Mesothelial cell of epicardium (in vitro differentiated cells): ENCODE measurements around the gene PP2D1. TPM values are rescaled to one million over a fixed set of nuclear protein-coding genes. Genes with fewer than 3 reads are reported as not detected.

ENCODE experiments used
- DNase-seq, 2 experiments: peaks; one replicate each; pipeline ENCODE4 v3.0.0; 2021; ENCODE audit warnings: low spot score in 2 of 2; ENCODE audit not compliant: unreplicated experiment in 2 of 2
- H3K27ac Mint-ChIP-seq: 2 replicates; pipeline ENCODE4 v1.8.0; 2021; ENCODE audit warnings: mixed read lengths
- H3K27me3 Mint-ChIP-seq: 2 replicates; pipeline ENCODE4 v1.8.0; 2021; ENCODE audit warnings: low read depth, mixed read lengths
- H3K36me3 Mint-ChIP-seq: 2 replicates; pipeline ENCODE4 v1.8.0; 2021; ENCODE audit warnings: mixed read lengths
- H3K4me1 Mint-ChIP-seq: 2 replicates; pipeline ENCODE4 v1.8.0; 2021; ENCODE audit warnings: mixed read lengths
- H3K4me3 Mint-ChIP-seq: 2 replicates; pipeline ENCODE4 v1.8.0; 2021; ENCODE audit warnings: mild to moderate bottlenecking, moderate library complexity, mixed read lengths
- H3K9me3 Mint-ChIP-seq: 2 replicates; pipeline ENCODE4 v1.8.0; 2021; ENCODE audit warnings: mixed read lengths
- CTCF ChIP-seq: fragments of 200-600 bp; sonication (generic); IDR thresholded peaks from one replicate; pipeline ENCODE4 v1.5.0; 2021; ENCODE audit warnings: antibody characterized with exemption; ENCODE audit not compliant: unreplicated experiment
- total RNA-seq: library from RNA; stranded (reverse); gene quantifications from 3 replicates; pipeline ENCODE4 v1.2.1, GENCODE V29; 2021

The PP2D1 gene
- total RNA-seq, result not detected in 3 replicates

DNA sequence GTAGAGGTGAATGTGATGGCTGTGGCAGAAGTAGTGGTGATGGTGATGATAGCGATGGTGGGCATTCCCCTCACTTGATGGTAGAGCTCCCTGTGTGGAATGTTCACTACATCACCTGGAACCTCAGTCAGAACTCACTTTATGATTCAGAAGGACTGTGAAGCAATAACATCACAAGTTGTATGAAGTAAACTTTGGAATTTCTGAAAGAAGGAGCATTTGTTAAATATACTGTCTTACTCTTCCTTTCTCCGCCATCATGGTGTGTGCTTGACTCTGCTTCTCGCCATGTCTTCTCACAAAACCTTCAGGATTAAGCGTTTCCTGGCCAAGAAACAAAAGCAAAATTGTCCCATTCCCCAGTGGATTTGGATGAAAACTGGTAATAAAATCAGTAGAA, at the start of gene PP2D1:
Gene PP2D1 (minus strand): TSS at position 101 of the 400 bp plus-strand sequence. CDS start 192 bp downstream, outside the sequence.
- no peaks in the 10 kb centered on the region for H3K9me3 Mint-ChIP-seq
- DNase-seq, result no peak
- H3K4me1 Mint-ChIP-seq, result no peaks in the 10 kb centered on the region
- no peaks in the 10 kb centered on the region for H3K27me3 Mint-ChIP-seq
- no peak within 1 kb of the TSS for H3K4me3 Mint-ChIP-seq
- no peak within 1 kb of the TSS for H3K27ac Mint-ChIP-seq
- H3K36me3 Mint-ChIP-seq, result no peaks in the 10 kb centered on the region
- no peak for TF ChIP-seq CTCF

DNA sequence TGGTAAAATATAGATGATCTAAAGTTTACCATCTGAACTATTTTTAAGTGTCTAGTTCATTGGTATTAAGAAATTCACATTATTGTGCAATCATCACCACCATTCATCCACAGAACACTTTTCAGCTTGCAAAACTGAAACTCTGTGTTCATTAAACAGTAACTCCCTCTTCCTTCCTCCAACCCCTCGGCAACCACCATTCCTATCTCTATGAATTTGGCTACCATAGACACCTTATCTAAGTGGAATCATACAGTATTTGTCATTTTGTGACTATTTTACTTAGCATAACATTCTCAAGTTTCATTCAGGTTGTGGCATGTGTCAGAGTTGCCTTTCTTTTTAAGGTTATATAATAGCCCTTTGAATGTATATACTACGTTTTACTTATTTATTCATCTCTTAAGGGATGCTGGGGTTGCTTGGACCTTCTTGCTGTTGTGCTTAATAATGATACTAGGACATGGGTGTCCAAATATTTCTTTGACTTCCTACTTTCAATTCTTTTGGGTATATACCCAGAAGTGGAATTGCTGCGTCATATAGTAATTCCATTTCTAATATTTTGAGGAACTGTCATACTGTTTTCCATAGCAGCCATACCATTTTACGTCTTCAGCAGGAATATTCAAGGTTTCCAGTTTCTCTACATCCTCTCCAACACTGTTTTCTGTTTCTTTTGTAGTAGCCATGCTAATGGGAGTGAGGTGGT, 49.1 kb upstream of the PP2D1 start:
- Mint-ChIP-seq H3K4me3 (no peak overlapping the region), H3K27me3 (no peaks in the 10 kb centered on the region), H3K9me3 (no peaks in the 10 kb centered on the region), H3K36me3 (no peaks in the 10 kb centered on the region), H3K4me1 (peaks cover 13% of the 10 kb centered on the region), H3K27ac (no peak overlapping the region)
- no peak for TF ChIP-seq CTCF
- DNase-seq, result no peak

GRCh38 chr3:20059929-20060328, 47.9 kb upstream of the PP2D1 start:
- H3K27ac Mint-ChIP-seq, result no peak overlapping the region
- no peak overlapping the region for H3K4me3 Mint-ChIP-seq
- H3K27me3 Mint-ChIP-seq, result no peaks in the 10 kb centered on the region
- peaks cover 9% of the 10 kb centered on the region for H3K4me1 Mint-ChIP-seq
- H3K36me3 Mint-ChIP-seq, result no peaks in the 10 kb centered on the region
- no peak for TF ChIP-seq CTCF
- DNase-seq, result no peak
- no peaks in the 10 kb centered on the region for H3K9me3 Mint-ChIP-seq

- no peak for TF ChIP-seq CTCF
- Mint-ChIP-seq H3K4me1 (peaks cover 3% of the 10 kb centered on the region), H3K36me3 (no peaks in the 10 kb centered on the region), H3K4me3 (no peak overlapping the region), H3K9me3 (no peaks in the 10 kb centered on the region), H3K27me3 (no peaks in the 10 kb centered on the region), H3K27ac (no peak overlapping the region)
- DNase-seq, result no peak
Measured at GRCh38 chr3:20057612-20058180, 45.6 kb upstream of the PP2D1 start.

DNA sequence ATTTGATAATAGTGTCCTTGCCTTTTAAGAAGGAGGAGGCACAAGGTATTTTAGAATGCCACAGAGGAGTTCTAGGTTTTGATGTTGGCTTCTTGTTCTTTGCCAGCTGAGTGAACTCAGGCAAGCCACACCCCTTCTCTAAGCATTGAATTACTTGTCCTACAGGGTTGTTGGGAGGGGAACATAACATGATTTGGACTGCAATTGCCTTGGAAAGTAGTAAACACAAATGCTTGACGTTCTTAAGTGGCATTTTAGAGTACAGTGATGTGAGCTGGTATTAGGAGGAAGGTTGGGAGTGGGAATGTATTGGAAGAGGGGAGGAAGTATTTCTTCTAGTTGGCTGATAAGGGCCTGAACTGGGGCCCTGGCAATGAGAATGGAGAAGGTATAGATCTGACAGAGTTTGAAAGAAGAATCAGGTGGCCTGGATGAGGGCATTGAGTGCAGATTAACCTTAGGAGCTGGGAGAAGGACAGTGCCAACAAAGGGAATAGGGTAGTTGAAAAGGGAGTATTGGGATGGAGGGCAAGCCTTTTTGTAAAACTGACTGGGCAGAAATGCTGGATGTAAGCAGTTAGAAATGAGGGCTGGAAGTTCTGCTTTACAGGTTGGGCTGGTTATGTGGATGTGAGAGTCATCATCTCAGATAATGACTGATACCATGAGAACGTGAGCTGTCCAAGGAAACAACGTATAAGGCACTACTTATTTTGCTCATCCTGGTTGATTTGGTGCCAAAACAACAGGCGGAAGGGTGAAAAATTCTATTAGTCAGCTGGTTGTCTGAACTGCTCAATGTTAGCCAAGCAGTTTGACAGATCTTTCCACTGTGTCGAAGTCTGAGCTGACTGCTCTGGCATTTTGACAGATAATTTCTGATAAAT, 44.9 kb upstream of the PP2D1 start:
- no peaks in the 10 kb centered on the region for H3K36me3 Mint-ChIP-seq
- H3K27me3 Mint-ChIP-seq, result no peaks in the 10 kb centered on the region
- H3K4me1 Mint-ChIP-seq, result peaks cover 3% of the 10 kb centered on the region
- H3K4me3 Mint-ChIP-seq, result no peak overlapping the region
- TF ChIP-seq CTCF, result no peak
- H3K9me3 Mint-ChIP-seq, result no peaks in the 10 kb centered on the region
- DNase-seq, result no peak
- no peak overlapping the region for H3K27ac Mint-ChIP-seq
